ENCODE measurements around the gene NKX6-1.

The NKX6-1 gene

GRCh38 chr4:84497504-84498202, 1.4 kb downstream of the NKX6-1 start:
- DNase-seq: no peak

DNA sequence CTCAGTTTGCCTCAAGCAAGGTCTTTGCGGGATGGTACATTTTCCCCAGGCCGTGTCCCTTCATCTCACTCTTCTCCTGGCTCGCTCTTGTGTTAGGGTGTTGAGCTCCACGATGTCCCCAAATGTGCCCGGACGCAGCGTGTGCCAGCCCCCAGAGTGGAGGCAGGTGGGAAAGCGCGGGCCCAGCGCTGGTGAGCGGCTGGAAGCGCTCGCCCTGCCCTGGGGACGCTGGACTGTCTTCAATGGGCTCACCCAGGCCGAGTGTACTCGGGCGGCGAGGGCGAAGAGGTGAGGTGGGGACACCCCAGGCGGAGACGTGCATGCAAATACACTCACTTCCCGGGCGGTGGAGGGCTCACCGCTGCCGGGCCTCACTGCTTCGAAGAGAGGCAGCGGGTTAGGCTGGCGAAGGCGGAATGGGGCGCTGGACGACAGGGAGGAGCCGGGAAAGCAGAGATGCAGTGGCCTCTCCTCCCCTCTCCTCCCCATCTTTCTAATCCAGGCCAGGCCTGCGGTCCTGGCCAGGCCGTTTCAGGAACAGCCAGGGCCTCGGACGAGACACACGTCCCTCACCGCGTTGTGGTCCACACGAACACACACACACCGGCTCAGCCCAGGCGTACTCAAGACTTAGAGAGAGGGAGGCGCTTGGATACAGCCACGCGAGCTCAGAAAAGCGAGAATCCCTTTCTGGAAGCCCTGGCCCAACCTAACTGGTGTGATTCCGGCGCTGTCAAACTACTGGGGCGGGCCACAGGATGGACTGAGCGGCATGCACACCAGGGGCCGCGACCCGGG, 2.2 kb downstream of the NKX6-1 start:
- no peak for DNase-seq

DNA sequence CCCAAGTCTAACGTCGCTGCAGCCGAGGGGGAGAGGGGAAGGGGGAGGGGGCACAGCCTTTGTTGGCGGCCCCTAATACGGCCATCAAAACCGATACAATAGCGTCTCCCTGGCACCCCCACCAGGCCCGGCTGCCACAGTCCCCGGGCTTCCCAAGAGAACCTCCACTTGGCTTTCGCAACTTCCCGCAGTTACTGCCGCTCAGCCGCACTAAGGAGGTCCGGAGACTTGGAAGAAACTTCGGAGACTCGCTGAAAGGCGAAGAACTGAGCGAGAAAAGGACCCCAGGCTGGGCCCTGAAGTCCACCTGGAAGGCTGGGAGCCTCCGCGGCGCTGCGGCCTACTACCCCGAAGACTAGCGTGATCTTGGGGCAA, 2.8 kb downstream of the NKX6-1 start:
- no peak for DNase-seq

- DNase-seq: no peak
Observed at GRCh38 chr4:84495794-84496261, 3.3 kb downstream of the NKX6-1 start.

DNA sequence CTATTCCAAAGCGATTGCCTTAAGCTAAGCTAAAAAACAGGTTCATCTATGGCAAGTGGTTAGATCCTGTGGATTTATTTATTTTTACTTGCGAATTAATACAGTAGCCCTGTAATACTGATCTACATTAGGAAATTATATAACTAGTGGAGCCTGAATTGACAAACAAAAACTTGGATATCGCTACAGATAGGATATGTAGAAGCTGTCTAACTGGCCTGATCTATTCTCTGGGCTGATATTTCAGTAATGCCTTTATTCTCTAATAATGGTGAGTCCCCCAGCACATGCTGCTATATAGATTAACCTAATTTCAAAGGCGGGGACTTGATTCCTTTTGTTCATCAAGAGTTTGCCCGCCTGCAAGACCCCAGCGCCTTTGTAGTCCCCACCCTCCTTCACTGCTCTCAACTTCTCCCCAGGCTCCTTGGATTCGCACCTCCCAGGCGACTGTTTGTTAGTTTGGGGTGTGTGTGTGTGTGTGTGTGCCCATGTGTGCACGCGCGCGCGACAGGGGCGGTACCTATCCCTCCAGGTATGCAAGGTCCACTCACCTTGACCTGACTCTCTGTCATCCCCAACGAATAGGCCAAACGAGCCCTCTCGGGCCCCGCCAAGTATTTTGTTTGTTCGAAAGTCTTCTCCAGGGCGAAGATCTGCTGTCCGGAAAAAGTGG, 3.8 kb downstream of the NKX6-1 start:
- DNase-seq: no peak

DNA sequence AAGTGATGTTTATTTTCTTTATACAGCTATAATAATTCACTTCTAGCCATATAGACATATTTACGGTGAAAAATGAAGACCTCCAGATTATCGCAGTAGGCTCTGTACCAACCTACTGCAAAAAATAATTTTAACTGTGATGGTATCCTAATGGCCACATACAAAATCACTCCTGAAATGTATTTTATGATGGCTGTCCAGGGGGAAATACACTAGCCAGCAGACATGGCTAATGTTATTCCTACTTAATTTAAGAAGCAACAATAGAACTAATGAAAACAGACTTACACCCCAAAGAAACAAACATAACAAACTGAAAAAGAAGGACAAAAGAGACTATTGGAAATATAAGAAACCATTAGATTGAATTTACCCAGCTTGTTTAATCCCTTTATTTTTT, 4.6 kb downstream of the NKX6-1 start:
- DNase-seq: no peak

DNA sequence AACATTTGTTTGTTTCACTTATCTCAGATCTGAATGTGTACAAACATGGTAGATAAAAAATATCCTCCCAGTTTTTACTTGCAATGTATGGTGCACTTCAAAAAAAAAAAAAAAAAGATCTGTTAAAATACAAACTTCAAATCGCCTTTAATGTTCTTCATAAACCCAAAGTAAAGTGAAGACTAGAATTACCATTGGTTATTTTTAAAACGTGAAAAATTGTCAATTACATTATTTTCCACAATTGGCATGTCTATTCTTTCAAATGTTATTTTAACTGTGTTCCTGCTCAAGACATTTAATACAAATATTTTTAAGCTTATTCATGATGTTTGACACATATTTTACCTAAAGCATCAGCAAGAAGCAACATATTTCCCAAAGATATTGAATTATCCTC, 5.0 kb downstream of the NKX6-1 start:
- no peak for DNase-seq

DNA sequence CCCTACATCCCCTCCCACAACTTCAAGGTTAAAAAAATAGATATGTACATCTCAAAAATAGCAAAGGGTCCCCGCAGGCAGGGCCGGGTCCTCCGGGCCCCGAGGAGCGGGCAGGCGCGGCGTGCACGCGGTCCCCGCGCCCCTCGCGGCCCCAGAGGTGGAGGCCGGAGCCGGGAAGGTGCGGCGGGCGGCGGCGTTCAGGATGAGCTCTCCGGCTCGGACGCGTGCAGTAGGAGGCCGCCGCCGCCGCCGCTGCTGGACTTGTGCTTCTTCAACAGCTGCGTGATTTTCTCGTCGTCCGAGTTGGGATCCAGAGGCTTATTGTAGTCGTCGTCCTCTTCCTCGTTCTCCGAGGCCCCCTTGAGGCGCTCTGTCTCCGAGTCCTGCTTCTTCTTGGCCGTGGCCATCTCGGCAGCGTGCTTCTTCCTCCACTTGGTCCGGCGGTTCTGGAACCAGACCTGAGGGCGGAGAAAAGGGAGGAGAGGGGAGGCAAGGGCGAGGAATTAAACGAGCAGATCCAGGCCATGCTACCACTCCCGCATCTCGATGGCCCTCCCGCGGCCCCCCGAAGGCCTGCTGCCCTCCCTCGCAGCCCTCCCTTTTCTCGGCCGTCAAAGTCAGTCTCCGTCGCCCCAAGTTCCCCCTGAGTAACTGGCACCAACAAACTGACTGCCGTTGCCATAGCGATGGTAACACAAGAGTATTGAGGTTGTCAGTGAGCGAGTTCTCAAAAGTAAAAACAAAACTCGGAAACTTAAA, 5.8 kb downstream of the NKX6-1 start:
- DNase-seq: no peak

DNA sequence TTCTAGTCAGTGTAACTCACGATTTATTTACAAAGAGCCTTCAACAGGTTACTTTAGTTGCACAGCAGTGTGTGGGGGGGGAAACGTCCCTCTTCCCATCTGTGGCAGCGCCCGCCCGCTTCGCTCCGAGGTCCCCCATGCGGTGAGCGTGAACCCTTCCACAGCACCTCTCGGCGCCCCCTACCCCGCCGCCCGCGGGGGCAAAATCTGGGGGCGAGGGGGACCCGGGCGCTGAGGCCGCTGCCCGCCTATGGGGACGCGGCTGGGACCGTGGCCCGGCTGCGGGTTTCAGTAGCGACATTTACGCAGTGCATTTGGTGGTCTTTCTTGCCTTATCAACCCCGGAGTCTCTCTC, 6.4 kb downstream of the NKX6-1 start:
- no peak for DNase-seq

- no peak for DNase-seq
Observed at GRCh38 chr4:84492290-84492689, 6.8 kb downstream of the NKX6-1 start.

DNA sequence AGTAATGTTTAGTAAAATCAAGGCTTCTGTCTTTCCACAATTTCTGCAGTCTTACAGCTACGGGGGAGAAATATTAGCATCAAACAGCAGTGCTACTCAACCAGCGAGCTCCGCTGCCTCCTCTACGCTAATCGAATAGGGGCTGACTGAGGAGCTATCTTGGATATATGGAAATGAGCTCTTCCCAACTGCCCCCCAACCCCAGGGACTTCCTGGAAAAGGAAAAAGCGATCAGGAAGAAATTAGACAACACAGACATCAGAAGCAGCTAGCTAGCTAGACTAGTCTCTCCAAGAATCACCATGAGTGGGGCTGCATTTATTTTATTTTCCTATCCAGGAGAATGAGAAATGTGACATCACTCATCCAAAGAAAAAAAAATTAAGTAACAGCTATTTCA, 7.6 kb downstream of the NKX6-1 start:
- no peak for DNase-seq

GRCh38 chr4:84490663-84491062, 8.4 kb downstream of the NKX6-1 start:
- DNase-seq: no peak

DNA sequence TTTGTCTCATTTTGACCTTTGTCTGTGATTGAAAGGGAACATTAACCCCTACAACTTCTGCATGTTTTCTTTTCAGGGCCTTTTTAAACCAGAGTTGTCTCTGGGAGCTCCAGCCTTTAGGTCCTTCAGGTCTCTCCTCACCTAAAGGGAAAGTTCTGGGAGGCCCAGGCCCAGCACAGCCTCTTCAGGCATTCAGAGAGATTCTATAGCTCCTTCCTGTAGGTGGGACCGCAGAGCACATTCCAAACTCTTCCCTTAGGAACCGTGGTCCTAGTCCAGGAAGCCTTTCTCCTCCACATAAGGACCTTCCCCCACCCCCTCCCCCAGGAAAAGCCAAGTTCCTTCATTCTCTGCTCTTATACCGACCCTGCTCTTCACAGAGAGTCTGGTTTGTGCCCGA, 14.9 kb downstream of the NKX6-1 start:
- no peak for DNase-seq

- no peak for DNase-seq
Observed at GRCh38 chr4:84483688-84484087, 15.4 kb downstream of the NKX6-1 start.

DNA sequence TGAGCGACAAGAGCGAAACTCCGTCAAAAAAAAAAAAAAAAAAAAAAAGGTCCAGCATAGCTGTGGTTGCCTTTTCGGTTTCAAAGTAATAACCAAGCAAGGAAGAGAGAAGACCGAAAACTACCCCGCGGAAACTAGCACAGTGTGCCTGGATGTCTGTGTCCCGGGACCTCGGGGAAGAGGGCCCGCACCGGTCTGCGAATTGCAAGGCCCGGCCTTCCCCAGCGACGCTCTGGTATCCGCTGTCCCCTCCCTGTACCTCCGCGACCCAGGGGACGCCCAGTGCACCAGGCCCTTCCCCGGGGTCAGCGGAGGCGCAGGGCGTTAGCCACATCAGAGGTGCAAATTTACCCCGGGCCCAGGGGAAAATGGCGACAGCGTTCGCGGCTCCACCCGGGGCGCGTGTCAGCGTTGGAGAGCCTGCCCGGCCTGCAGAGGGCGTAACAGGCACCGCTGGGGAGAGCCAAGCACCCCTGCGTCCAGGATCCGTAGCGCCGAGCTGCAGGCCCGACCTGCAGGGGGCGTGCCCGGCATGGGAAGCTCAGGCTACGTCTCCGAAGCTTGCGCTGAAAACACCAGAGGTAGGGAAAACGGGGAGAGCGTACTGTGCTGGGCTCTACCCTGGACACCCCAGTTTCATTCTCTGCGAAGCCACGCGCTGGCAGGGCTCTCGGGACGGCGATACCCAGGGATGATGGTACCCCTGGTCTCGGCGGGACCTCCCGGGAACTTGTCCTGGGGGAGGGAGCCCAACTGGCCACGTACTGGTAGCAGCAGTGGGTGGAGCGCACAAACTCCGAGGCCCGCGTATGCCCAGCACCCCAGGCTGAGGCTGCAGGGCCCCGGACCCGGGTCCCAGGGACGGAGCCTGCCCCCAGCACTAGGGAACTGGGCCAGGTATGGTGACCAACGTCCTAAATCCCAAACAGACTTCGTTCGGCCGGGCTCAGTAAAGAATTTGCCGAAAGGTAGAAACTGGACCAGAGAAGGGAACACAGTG, 16.2 kb downstream of the NKX6-1 start:
- no peak for DNase-seq

DNA sequence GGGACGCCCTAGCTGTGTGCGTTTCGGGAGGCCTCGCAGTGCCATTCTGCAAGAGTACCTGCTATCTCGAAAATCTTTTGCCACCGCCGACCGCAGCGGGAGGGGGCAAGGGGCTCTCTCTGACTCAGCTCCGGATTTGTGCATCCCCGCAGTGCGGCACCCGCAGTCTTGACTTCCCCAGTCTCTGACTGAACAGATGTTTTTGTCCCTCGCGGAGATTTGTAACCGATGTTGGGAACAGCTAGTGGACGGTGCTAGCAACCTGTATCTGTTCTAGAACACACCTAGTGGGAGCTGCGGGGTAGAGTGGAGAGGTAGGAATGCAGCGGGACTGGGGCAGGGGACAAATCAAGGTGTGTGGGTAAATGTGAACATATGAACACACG, 17.2 kb downstream of the NKX6-1 start:
- DNase-seq: no peak

DNA sequence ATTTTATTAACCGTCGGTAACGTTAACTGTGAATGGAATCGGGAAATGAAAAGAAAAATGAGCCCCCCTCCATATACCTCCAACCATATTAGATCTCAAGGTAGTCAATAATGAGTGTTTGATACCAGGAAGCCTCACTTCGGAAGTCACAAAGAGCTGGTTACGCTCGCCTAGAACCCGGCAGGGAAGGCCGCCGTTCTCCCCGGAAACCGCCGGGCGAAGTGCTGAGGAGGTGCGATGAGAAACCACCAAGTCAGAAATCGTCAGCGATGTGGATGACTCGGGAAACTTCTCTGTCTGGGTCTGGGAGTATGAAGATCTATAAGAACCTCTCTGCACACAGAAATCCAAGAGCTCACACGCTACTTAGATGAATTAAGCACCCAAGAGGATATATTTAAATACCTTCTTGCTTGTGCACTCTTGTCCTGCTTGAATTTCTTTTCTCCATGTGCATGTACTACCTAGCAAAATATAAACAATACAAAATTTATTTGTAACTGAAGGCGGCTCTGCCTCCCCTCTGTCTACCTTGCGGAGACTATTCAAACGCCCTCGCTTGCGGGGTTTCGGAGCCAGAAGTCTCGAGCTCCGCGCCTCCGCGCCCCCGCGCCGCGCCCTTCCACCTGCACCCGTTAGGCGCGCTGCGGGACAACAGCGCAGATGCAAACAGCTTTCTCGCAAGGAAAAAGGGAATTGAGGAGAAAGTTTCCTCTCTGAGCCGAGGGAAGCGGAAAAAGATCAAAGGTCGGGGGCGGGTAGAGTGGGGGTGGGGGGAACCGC, 17.8 kb downstream of the NKX6-1 start:
- DNase-seq: no peak

DNA sequence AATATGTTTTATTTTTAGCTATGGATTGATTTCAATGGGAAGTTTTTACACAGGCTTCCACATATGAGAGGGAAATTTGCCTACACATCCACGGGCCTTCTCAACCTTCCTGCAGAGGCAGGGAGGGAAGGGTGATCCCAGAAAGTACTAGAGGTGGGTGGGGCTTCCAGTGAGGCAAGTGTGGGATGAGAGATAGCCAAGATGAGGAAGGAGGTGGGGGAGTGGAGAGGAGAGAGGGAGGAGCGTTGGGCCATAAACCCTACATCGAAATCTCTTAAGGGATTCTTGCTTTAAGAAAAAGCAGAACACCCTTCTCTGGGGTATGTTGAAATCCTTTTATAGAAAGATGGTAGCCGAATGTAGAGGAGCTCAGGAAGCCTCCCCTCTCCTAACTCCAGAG, 19.0 kb downstream of the NKX6-1 start:
- no peak for DNase-seq

DNA sequence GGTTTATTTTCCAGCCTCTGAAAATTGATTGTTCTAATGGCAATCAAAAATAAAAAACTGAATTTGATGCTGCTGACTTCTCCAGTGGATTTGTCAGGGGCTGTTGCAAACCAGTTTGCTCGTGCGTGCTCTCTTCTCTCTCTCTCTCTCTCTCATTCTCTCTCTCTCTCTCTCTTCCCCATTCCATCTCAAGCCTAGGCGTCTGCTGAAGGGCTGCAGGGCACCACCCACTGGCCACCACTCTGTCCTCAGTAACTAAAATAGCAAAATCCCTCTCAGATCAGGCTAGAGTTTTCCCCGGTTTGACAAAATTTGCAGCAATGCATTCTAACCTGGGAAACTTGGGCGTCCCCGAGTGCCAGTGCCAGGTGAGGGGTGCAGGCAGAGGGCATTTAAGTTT, 19.4 kb downstream of the NKX6-1 start:
- DNase-seq: no peak

GRCh38 chr4:84477738-84478137, 21.4 kb downstream of the NKX6-1 start:
- no peak for DNase-seq

DNA sequence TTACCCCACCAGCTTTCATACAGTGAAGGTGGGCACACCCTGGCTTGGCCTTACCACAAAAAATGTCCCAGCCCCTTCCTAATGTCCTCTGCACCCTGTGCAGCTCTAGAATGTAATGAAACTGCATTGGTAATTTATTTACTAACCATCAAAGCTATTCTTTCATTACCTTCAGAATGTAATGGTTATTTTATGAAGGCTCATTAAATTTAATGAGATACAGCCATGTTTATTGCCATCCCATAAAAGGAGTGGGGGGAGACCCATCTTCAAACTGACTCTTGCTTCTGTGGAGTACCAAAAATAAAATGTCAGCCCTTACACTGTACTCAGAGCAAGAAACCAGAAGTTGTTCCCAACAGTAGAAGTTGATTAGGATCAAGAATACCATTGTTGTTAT, 25.0 kb downstream of the NKX6-1 start:
- no peak for DNase-seq
